K562 (cell line): ENCODE measurements around the gene FOXD2. TPM values are rescaled to one million over a fixed set of nuclear protein-coding genes. Genes with fewer than 3 reads are reported as not detected.
A peak's percentile ranks its signal among the peaks of the same experiment; 100 is the strongest.

ENCODE experiments used
- ATAC-seq: fragments of 200-7000 bp; cut with Tn5 transposase; 3 replicates; pipeline ENCODE4 v1.9.1; 2020; ENCODE audit warnings: moderate library complexity
- BruUV-seq: library from RNA; stranded (reverse); fragments of 400-500 nt; replicated peaks from 2 replicates; lab custom pipeline; 2021; lab: Mats Ljungman, UMichigan
- CTCF ChIA-PET: fragments of 300-600 bp; formaldehyde crosslinking; extraction: SDS; loops from one replicate; lab custom pipeline; 2021; ENCODE audit warnings: low intra/inter-chr PET ratio; lab: Yijun Ruan, JAX
- POLR2A ChIA-PET: fragments of 300-600, 350-650 bp; sonication (Branson Sonifier 250); formaldehyde crosslinking; extraction: SDS; loops from one replicate; lab custom pipeline; 2021; ENCODE audit warnings: antibody characterized with exemption, inconsistent platforms; lab: Yijun Ruan, JAX
- DNase-seq, 4 experiments: peaks; one replicate each; pipeline versions ENCODE4 v3.0.0 to v3.0.0-alpha.2; 2011 to 2018; ENCODE audit warnings: low spot score in 3 of 4, mixed read lengths in 3 of 4; ENCODE audit errors: extremely low read depth in 1 of 4
- FAIRE-seq: peaks from 2 replicates; lab custom pipeline; 2011; peaks lifted over from hg19 to GRCh38; lab: Jason Lieb, UNC
- H2AFZ ChIP-seq: 2 replicates; pipeline ENCODE4 v1.6.0; 2011; ENCODE audit warnings: low read depth, low read length, control low read depth, inconsistent platforms
- H3K27ac ChIP-seq: fragments of 200-600 bp; 3 replicates; pipeline ENCODE4 v1.8.0; 2011; ENCODE audit warnings: low read depth, mild to moderate bottlenecking, control low read depth, inconsistent platforms, low read length, moderate library complexity, mixed read lengths; ENCODE audit errors: extremely low read depth
- H3K27me3 ChIP-seq, 2 experiments: fragments of 300-600 bp in 1 of 2; 2 replicates in 1 of 2; 3 replicates in 1 of 2; pipeline versions ENCODE4 v1.6.0 to v1.8.0; 2011; ENCODE audit warnings: inconsistent platforms in 2 of 2, low read length in 2 of 2, mild to moderate bottlenecking in 1 of 2, mixed read lengths in 1 of 2, moderate library complexity in 1 of 2; ENCODE audit not compliant: control insufficient read depth in 2 of 2, insufficient read depth in 2 of 2
- H3K36me3 ChIP-seq: fragments of 300-600 bp; 3 replicates; pipeline ENCODE4 v1.8.0; 2011; ENCODE audit warnings: mild to moderate bottlenecking, low read length, inconsistent platforms; ENCODE audit not compliant: control insufficient read depth, insufficient read depth
- H3K4me1 ChIP-seq, 2 experiments: fragments of 200-600 bp in 1 of 2; replicated peaks in 1 of 2; 2 replicates in 1 of 2; 3 replicates in 1 of 2; pipeline versions ENCODE4 v1.5.1 to v1.8.0; 2011; ENCODE audit warnings: inconsistent platforms in 2 of 2, low read length in 2 of 2, mild to moderate bottlenecking in 1 of 2, mixed read lengths in 1 of 2, moderate library complexity in 1 of 2; ENCODE audit not compliant: control insufficient read depth in 2 of 2, insufficient read depth in 2 of 2
- H3K4me2 ChIP-seq: 2 replicates; pipeline ENCODE4 v1.6.1; 2011; ENCODE audit warnings: low read length, control low read depth, inconsistent platforms, mixed read lengths; ENCODE audit not compliant: insufficient read depth
- H3K4me3 ChIP-seq: fragments of 200-600 bp; sonication (generic), shearing (Covaris generic); 2 replicates; pipeline ENCODE4 v1.5.1; 2016; ENCODE audit warnings: control low read depth, inconsistent platforms
- H3K79me2 ChIP-seq: fragments of 200-600 bp; 3 replicates; pipeline ENCODE4 v1.8.0; 2011; ENCODE audit warnings: low read length, inconsistent platforms; ENCODE audit not compliant: control insufficient read depth, insufficient read depth
- H3K9ac ChIP-seq, 2 experiments: 2 replicates each; pipeline versions ENCODE4 v1.6.0 to v1.6.1; 2011; ENCODE audit warnings: low read depth in 2 of 2, low read length in 2 of 2, control low read depth in 1 of 2, inconsistent platforms in 1 of 2, mild to moderate bottlenecking in 1 of 2, mixed read lengths in 1 of 2; ENCODE audit not compliant: insufficient read depth in 1 of 2
- H3K9me1 ChIP-seq: one replicate; pipeline ENCODE4 v1.6.0; 2011; ENCODE audit warnings: inconsistent platforms, mild to moderate bottlenecking, low read length, moderate library complexity; ENCODE audit not compliant: control insufficient read depth, insufficient read depth
- H3K9me3 ChIP-seq: replicated peaks from 2 replicates; pipeline ENCODE4 v1.5.1; 2011; ENCODE audit warnings: low read depth, low read length, inconsistent platforms; ENCODE audit not compliant: control insufficient read depth, insufficient read depth
- H4K20me1 ChIP-seq: replicated peaks from 2 replicates; pipeline ENCODE4 v1.6.1; 2011; ENCODE audit warnings: low read length, inconsistent platforms, mixed read lengths; ENCODE audit not compliant: control insufficient read depth, insufficient read depth
- CTBP1 ChIP-seq: fragments of 450-650 bp; IDR thresholded peaks from 2 replicates; pipeline ENCODE4 v1.6.1; 2016; ENCODE audit warnings: borderline replicate concordance
- KDM2B ChIP-seq: fragments of 250-450 bp; sonication (Bioruptor Pico); IDR thresholded peaks from 2 replicates; pipeline ENCODE4 v1.8.0; 2021; ENCODE audit warnings: mild to moderate bottlenecking, moderate library complexity
- MTA3 ChIP-seq: fragments of 450-650 bp; formaldehyde crosslinking; IDR thresholded peaks from 2 replicates; pipeline ENCODE4 v1.6.1; 2017; ENCODE audit warnings: mild to moderate bottlenecking, borderline replicate concordance
- NFIC ChIP-seq: fragments of 450-650 bp; IDR thresholded peaks from 2 replicates; pipeline ENCODE4 v1.6.1; 2017; ENCODE audit warnings: mild to moderate bottlenecking, inconsistent platforms
- PYGO2 ChIP-seq: fragments of 450-650 bp; IDR thresholded peaks from 2 replicates; pipeline ENCODE4 v1.6.1; 2016; ENCODE audit warnings: mild to moderate bottlenecking, missing genetic modification characterization, moderate library complexity, missing compliant biosample characterization
- RBM34 ChIP-seq: fragments of 200-400 bp; formaldehyde crosslinking; IDR thresholded peaks from 2 replicates; pipeline ENCODE4 v1.6.1; 2018; ENCODE audit warnings: low read length, borderline replicate concordance; ENCODE audit not compliant: insufficient read depth
- SIRT6 ChIP-seq: IDR thresholded peaks from one replicate; pipeline ENCODE4 v1.6.1; 2012; ENCODE audit warnings: low read depth, mild to moderate bottlenecking, control low read depth, inconsistent platforms, low read length, moderate library complexity
- ZFX ChIP-seq: sonication (generic); formaldehyde crosslinking; IDR thresholded peaks from 2 replicates; pipeline ENCODE4 v1.8.0; 2022; ENCODE audit warnings: mild to moderate bottlenecking, missing genetic modification reagents, moderate library complexity
- ZNF431 ChIP-seq: sonication (generic); formaldehyde crosslinking; IDR thresholded peaks from 2 replicates; pipeline ENCODE4 v1.8.0; 2022; ENCODE audit warnings: mild to moderate bottlenecking, missing genetic modification reagents
- WGBS: fragments of 100-300 bp; shearing (Covaris generic); methylation state at CpG from one replicate; pipeline ENCODE4 v1.1.6; 2016; ENCODE audit warnings: low coverage, mixed read lengths; ENCODE audit not compliant: insufficient coverage; ENCODE audit errors: missing lambda C conversion rate; 5-methylcytosine and 5-hydroxymethylcytosine counted together
- in situ Hi-C: fragments of 300-500 bp; cut with MboI; formaldehyde crosslinking; loops from 4 replicates; pipeline ENCODE4 v1.15.0; 2018; ENCODE audit warnings: inconsistent platforms, mixed read lengths
- intact Hi-C: fragments of 100-400 bp; cut with micrococcal nuclease; formaldehyde crosslinking; loops from 2 replicates; pipeline ENCODE4 v1.14.2; 2022
- polyA plus RNA-seq, 8 experiments: library from polyadenylated mRNA; depleted of rRNA in 4 of 8; stranded (reverse) in 5 of 8; unstranded in 3 of 8; fragments of >200 nt; fragmentation: Nextera tagmentation in 2 of 8; fragmentation: Illumina TruSeq in 1 of 8; extraction: Ambion mirVana in 2 of 8; extraction: Trizol in 1 of 8; gene quantifications; 2 replicates each; pipeline versions ENCODE4 v1.2.1 to v1.2.3, GENCODE V29; 2011 to 2014; ENCODE audit warnings: inconsistent platforms in 1 of 8, missing spikeins in 1 of 8
- total RNA-seq, 7 experiments: library from RNA; depleted of rRNA in 6 of 7; stranded (reverse); fragments of >200 nt in 6 of 7; fragmentation: Illumina TruSeq in 2 of 7; extraction: Trizol in 2 of 7; gene quantifications; 2 replicates each; pipeline versions ENCODE4 v1.2.1 to v1.2.3, GENCODE V29; 2011 to 2021; ENCODE audit warnings: low replicate concordance in 1 of 7
- TF ChIP-seq, protein P1 (sequence below): sonication (generic); formaldehyde crosslinking; IDR thresholded peaks from 2 replicates; pipeline ENCODE4 v1.8.1; 2023; ENCODE audit warnings: mild to moderate bottlenecking, missing genetic modification reagents
- TF ChIP-seq, protein P2 (sequence below): fragments of 200-800 bp; sonication (Bioruptor generic); IDR thresholded peaks from 2 replicates; pipeline ENCODE4 v1.6.1; 2017; ENCODE audit warnings: missing genetic modification characterization, missing compliant biosample characterization
- TF ChIP-seq, protein P3 (sequence below): sonication (generic); formaldehyde crosslinking; IDR thresholded peaks from 2 replicates; pipeline ENCODE4 v1.8.0; 2023; ENCODE audit warnings: mild to moderate bottlenecking, missing genetic modification reagents

FOXD2 gene
- total and polyA plus RNA-seq, 9 of the 15 experiments (the other 6 are each of a cell fraction or from before 2014, with no cell fraction given) = 0.06 to 1.2 (median 0.22) TPM

DNA sequence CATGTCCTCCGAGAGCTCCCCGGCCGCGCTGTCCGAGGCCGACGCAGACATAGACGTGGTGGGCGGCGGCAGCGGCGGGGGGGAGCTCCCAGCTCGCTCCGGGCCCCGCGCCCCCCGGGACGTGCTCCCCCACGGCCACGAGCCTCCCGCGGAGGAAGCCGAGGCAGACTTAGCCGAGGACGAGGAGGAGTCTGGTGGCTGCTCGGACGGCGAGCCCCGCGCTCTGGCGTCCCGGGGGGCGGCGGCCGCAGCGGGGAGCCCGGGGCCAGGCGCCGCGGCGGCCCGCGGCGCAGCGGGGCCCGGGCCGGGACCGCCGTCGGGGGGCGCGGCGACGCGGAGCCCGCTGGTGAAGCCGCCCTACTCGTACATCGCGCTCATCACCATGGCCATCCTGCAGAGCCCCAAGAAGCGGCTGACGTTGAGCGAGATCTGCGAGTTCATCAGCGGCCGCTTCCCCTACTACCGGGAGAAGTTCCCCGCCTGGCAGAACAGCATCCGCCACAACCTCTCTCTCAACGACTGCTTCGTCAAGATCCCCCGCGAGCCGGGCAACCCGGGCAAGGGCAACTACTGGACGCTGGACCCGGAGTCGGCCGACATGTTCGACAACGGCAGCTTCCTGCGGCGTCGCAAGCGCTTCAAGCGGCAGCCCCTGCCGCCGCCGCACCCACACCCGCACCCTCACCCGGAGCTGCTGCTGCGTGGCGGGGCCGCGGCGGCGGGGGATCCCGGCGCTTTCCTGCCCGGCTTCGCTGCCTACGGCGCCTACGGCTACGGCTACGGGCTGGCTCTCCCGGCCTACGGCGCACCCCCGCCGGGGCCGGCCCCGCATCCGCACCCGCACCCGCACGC lies 547 bp downstream of the FOXD2 start:
- H3K27ac ChIP-seq = peak overlapping the region; percentile 90; the same call in 1 of the 3 replicates
- TF ChIP-seq KDM2B (CRISPR knock-in tag) = 0 out of 2 replicates have a peak, but pooled peaks have one; percentile 96
- no peak for TF ChIP-seq SIRT6
- 0 out of 2 replicates have a peak, but pooled peaks have one; percentile 48 for TF ChIP-seq ZNF431 (CRISPR knock-in tag)
- TF ChIP-seq MTA3 = 0 out of 2 replicates have a peak, but pooled peaks have one; percentile 14
- TF ChIP-seq, protein P1, sequence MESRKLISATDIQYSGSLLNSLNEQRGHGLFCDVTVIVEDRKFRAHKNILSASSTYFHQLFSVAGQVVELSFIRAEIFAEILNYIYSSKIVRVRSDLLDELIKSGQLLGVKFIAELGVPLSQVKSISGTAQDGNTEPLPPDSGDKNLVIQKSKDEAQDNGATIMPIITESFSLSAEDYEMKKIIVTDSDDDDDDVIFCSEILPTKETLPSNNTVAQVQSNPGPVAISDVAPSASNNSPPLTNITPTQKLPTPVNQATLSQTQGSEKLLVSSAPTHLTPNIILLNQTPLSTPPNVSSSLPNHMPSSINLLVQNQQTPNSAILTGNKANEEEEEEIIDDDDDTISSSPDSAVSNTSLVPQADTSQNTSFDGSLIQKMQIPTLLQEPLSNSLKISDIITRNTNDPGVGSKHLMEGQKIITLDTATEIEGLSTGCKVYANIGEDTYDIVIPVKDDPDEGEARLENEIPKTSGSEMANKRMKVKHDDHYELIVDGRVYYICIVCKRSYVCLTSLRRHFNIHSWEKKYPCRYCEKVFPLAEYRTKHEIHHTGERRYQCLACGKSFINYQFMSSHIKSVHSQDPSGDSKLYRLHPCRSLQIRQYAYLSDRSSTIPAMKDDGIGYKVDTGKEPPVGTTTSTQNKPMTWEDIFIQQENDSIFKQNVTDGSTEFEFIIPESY = no peak; the same call in 1 of the 2 replicates
- no peak for TF ChIP-seq PYGO2 (tag)
- TF ChIP-seq RBM34 = 0 out of 2 replicates have a peak, but pooled peaks have one; percentile 20
- peak; percentile 37; the same call in 1 of the 2 replicates for TF ChIP-seq CTBP1
- TF ChIP-seq, protein P2, sequence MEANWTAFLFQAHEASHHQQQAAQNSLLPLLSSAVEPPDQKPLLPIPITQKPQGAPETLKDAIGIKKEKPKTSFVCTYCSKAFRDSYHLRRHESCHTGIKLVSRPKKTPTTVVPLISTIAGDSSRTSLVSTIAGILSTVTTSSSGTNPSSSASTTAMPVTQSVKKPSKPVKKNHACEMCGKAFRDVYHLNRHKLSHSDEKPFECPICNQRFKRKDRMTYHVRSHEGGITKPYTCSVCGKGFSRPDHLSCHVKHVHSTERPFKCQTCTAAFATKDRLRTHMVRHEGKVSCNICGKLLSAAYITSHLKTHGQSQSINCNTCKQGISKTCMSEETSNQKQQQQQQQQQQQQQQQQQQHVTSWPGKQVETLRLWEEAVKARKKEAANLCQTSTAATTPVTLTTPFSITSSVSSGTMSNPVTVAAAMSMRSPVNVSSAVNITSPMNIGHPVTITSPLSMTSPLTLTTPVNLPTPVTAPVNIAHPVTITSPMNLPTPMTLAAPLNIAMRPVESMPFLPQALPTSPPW (CRISPR knock-in tag) = peak; percentile 62
- 0 out of 2 replicates have a peak, but pooled peaks have one; percentile 61 for TF ChIP-seq NFIC
- TF ChIP-seq, protein P3, sequence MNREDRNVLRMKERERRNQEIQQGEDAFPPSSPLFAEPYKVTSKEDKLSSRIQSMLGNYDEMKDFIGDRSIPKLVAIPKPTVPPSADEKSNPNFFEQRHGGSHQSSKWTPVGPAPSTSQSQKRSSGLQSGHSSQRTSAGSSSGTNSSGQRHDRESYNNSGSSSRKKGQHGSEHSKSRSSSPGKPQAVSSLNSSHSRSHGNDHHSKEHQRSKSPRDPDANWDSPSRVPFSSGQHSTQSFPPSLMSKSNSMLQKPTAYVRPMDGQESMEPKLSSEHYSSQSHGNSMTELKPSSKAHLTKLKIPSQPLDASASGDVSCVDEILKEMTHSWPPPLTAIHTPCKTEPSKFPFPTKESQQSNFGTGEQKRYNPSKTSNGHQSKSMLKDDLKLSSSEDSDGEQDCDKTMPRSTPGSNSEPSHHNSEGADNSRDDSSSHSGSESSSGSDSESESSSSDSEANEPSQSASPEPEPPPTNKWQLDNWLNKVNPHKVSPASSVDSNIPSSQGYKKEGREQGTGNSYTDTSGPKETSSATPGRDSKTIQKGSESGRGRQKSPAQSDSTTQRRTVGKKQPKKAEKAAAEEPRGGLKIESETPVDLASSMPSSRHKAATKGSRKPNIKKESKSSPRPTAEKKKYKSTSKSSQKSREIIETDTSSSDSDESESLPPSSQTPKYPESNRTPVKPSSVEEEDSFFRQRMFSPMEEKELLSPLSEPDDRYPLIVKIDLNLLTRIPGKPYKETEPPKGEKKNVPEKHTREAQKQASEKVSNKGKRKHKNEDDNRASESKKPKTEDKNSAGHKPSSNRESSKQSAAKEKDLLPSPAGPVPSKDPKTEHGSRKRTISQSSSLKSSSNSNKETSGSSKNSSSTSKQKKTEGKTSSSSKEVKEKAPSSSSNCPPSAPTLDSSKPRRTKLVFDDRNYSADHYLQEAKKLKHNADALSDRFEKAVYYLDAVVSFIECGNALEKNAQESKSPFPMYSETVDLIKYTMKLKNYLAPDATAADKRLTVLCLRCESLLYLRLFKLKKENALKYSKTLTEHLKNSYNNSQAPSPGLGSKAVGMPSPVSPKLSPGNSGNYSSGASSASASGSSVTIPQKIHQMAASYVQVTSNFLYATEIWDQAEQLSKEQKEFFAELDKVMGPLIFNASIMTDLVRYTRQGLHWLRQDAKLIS (CRISPR knock-in tag) = 0 out of 2 replicates have a peak, but pooled peaks have one; percentile 16
- peak; percentile 62 for TF ChIP-seq ZFX

More for the DNA sequence above, 547 bp downstream of the FOXD2 start:
- peak overlapping the region; percentile 91 for H2AFZ ChIP-seq
- no peaks in the 10 kb centered on the region; the same call in 2 of the 3 replicates for H3K36me3 ChIP-seq
- intact Hi-C loops = loop anchor here (5.0 to 10.0 kb wide), 3 partner anchors 106 to 289 kb away; partner anchors contain the start of gene CMPK1
- no peaks in the 10 kb centered on the region for H3K9me3 ChIP-seq
- H3K4me2 ChIP-seq = peak overlapping the region; percentile 91; the same call in 1 of the 2 replicates
- peaks cover 2 to 45% of the 10 kb centered on the region in 2 experiments; a peak in 3 of 5 replicates for H3K4me1 ChIP-seq
- FAIRE-seq (no peak), ATAC-seq (no peak), DNase-seq (peak in 2 of 4 experiments; percentile 72 to 73)
- peak overlapping the region; percentile 72 to 99; a peak in 3 of 4 replicates for H3K9ac ChIP-seq
- peaks cover 6% of the 10 kb centered on the region; the same call in 1 of the 2 replicates for H4K20me1 ChIP-seq
- POLR2A ChIA-PET = interaction anchor here (0.6 to 1.7 kb wide), 6 partner anchors 26 to 316 kb away, joined by 3 to 5 read pairs (median 4); partner anchors contain the start of genes CMPK1 and PDZK1IP1
- H3K9me1 ChIP-seq = no peaks in the 10 kb centered on the region
- CTCF ChIA-PET = interaction anchor here (0.6 to 2.7 kb wide), 3 partner anchors 11 to 272 kb away, joined by 3 to 15 read pairs (median 5); no protein-coding TSS in a partner anchor
- in situ Hi-C loops = no loop called here
- H3K4me3 ChIP-seq = peak overlapping the region; percentile 70
- peaks cover 27 to 32% of the 10 kb centered on the region in 2 experiments; a peak in 4 of 5 replicates for H3K27me3 ChIP-seq
- BruUV-seq = no TSS peak
- H3K79me2 ChIP-seq = 0 out of 3 replicates have a peak, but pooled peaks cover 7% of the 10 kb centered on the region
- WGBS = 56% methylated on average over 53 of the region's 117 CpGs
